HepG2 (cell line): ENCODE measurements around the gene THRSP. TPM values are rescaled to one million over a fixed set of nuclear protein-coding genes. Genes with fewer than 3 reads are reported as not detected.

Source experiments
- DNMT3B ChIP-seq: conservative IDR thresholded peaks from 2 replicates; pipeline ENCODE4 v1.6.1; 2016; ENCODE audit warnings: missing biosample characterization, control low read depth
- FOXK2 ChIP-seq: fragments of 450-650 bp; IDR thresholded peaks from 2 replicates; pipeline ENCODE4 v1.6.1; 2016
- HOXA3 ChIP-seq: sonication (generic); formaldehyde crosslinking; IDR thresholded peaks from 2 replicates; pipeline ENCODE4 v1.5.0; 2020; ENCODE audit warnings: missing genetic modification reagents
- MTA3 ChIP-seq: sonication (generic); formaldehyde crosslinking; IDR thresholded peaks from 2 replicates; pipeline ENCODE4 v1.4.0; 2020; ENCODE audit warnings: missing genetic modification reagents
- NFE2L2 ChIP-seq: fragments of 150-350 bp; IDR thresholded peaks from 2 replicates; pipeline ENCODE4 v1.6.1; 2014; ENCODE audit warnings: low read length
- PCBP1 ChIP-seq: fragments of 200-400 bp; formaldehyde crosslinking; IDR thresholded peaks from 2 replicates; pipeline ENCODE4 v1.6.1; 2017; ENCODE audit warnings: mild to moderate bottlenecking, low read depth, low read length, borderline replicate concordance
- PHF20 ChIP-seq: sonication (generic); formaldehyde crosslinking; IDR thresholded peaks from 2 replicates; pipeline ENCODE4 v1.5.0; 2020; ENCODE audit warnings: mild to moderate bottlenecking, missing genetic modification reagents
- POLR2A ChIP-seq, 2 experiments: IDR thresholded peaks; 2 replicates each; pipeline ENCODE4 v1.6.1; 2011; ENCODE audit warnings: low read depth in 2 of 2, low read length in 2 of 2, mild to moderate bottlenecking in 1 of 2, moderate library complexity in 1 of 2; ENCODE audit not compliant: insufficient read depth in 1 of 2
- SAP130 ChIP-seq: IDR thresholded peaks from 2 replicates; pipeline ENCODE4 v1.6.1; 2016; ENCODE audit warnings: low read depth
- THAP11 ChIP-seq: IDR thresholded peaks from 2 replicates; pipeline ENCODE4 v1.6.1; 2016; ENCODE audit warnings: missing biosample characterization, missing genetic modification reagents
- TOE1 ChIP-seq: sonication (generic); formaldehyde crosslinking; IDR thresholded peaks from 2 replicates; pipeline ENCODE4 v1.4.0; 2020; ENCODE audit warnings: mild to moderate bottlenecking, missing genetic modification reagents
- ZC3H13 ChIP-seq: sonication (generic); formaldehyde crosslinking; IDR thresholded peaks from 2 replicates; pipeline ENCODE4 v1.8.1; 2023; ENCODE audit warnings: mild to moderate bottlenecking, missing genetic modification reagents, moderate library complexity
- ZFP82 ChIP-seq: sonication (generic); formaldehyde crosslinking; IDR thresholded peaks from 2 replicates; pipeline ENCODE4 v1.5.1; 2020; ENCODE audit warnings: mild to moderate bottlenecking, missing genetic modification reagents, borderline replicate concordance
- ZIK1 ChIP-seq: sonication (generic); formaldehyde crosslinking; IDR thresholded peaks from 2 replicates; pipeline ENCODE4 v1.5.0; 2020; ENCODE audit warnings: mild to moderate bottlenecking, low read depth, missing genetic modification reagents, borderline replicate concordance
- ZNF160 ChIP-seq: sonication (generic); formaldehyde crosslinking; IDR thresholded peaks from 2 replicates; pipeline ENCODE4 v1.8.0; 2022; ENCODE audit warnings: mild to moderate bottlenecking, inconsistent platforms, missing genetic modification reagents
- ZNF296 ChIP-seq: sonication (generic); formaldehyde crosslinking; conservative IDR thresholded peaks from 2 replicates; pipeline ENCODE4 v1.5.0; 2020; ENCODE audit warnings: mild to moderate bottlenecking, missing genetic modification reagents
- ZNF503 ChIP-seq: sonication (generic); formaldehyde crosslinking; IDR thresholded peaks from 2 replicates; pipeline ENCODE4 v1.4.0; 2020; ENCODE audit warnings: missing genetic modification reagents
- ZNF557 ChIP-seq: sonication (generic); formaldehyde crosslinking; IDR thresholded peaks from 2 replicates; pipeline ENCODE4 v1.4.0; 2020; ENCODE audit warnings: missing genetic modification reagents
- polyA plus RNA-seq, 8 experiments: library from polyadenylated mRNA; depleted of rRNA in 3 of 8; stranded (reverse) in 7 of 8; unstranded in 1 of 8; fragments of >200 nt; fragmentation: Illumina TruSeq in 4 of 8; extraction: Trizol in 4 of 8; gene quantifications; 2 replicates each; pipeline versions ENCODE4 v1.2.1 to v1.2.3, GENCODE V29; 2011 to 2016; ENCODE audit warnings: low read depth in 4 of 8, missing spikeins in 1 of 8, mixed read lengths in 1 of 8; ENCODE audit not compliant: insufficient read depth in 1 of 8
- total RNA-seq, 5 experiments: library from RNA; depleted of rRNA; stranded (reverse); fragments of >200 nt; fragmentation: Illumina TruSeq; extraction: Trizol; gene quantifications; 2 replicates each; pipeline ENCODE4 v1.2.3, GENCODE V29; 2016; ENCODE audit warnings: low read depth in 1 of 5
- TF ChIP-seq, protein P1 (sequence below): sonication (generic); formaldehyde crosslinking; IDR thresholded peaks from 2 replicates; pipeline ENCODE4 v1.5.0; 2020; ENCODE audit warnings: missing genetic modification reagents
- TF ChIP-seq, protein P2 (sequence below): IDR thresholded peaks from 2 replicates; pipeline ENCODE4 v1.6.1; 2016; ENCODE audit warnings: missing biosample characterization, missing genetic modification reagents, low read depth
- TF ChIP-seq, protein P3 (sequence below): sonication (generic); formaldehyde crosslinking; IDR thresholded peaks from 2 replicates; pipeline ENCODE4 v1.9.0; 2022; ENCODE audit warnings: missing genetic modification reagents, mild to moderate bottlenecking, borderline replicate concordance
- TF ChIP-seq, protein P4 (sequence below): IDR thresholded peaks from 2 replicates; pipeline ENCODE4 v1.4.0; 2020; ENCODE audit warnings: mild to moderate bottlenecking, missing genetic modification reagents

Gene THRSP
- total and polyA plus RNA-seq, 2 of the 13 experiments (the other 11 are each of a cell fraction or from before 2014, with no cell fraction given): 0.13 to 0.58 TPM

- TF ChIP-seq PHF20 (CRISPR knock-in tag) (no peak), DNMT3B (CRISPR knock-in tag) (no peak), POLR2A (IDR thresholded peaks at IDR 0.05; ENCODE audit: insufficient read depth in 1 of 2, low read depth in 2 of 2, low read length in 2 of 2) (0 out of 4 replicates have a peak, but pooled peaks of 1 of the 2 experiments have one; percentile 8), MTA3 (CRISPR knock-in tag) (no peak), FOXK2 (no peak), ZNF296 (CRISPR knock-in tag) (0 out of 2 replicates have a peak, but pooled peaks have one; percentile 38), SAP130 (CRISPR knock-in tag) (peak; percentile 41; the same call in 1 of the 2 replicates), TOE1 (CRISPR knock-in tag) (0 out of 2 replicates have a peak, but pooled peaks have one; percentile 58), PCBP1 (no peak), NFE2L2 (no peak), HOXA3 (CRISPR knock-in tag) (no peak), ZFP82 (CRISPR knock-in tag) (no peak), THAP11 (CRISPR knock-in tag) (peak; percentile 22; the same call in 1 of the 2 replicates), ZIK1 (CRISPR knock-in tag) (0 out of 2 replicates have a peak, but pooled peaks have one; percentile 58), ZNF160 (no peak), ZC3H13 (CRISPR knock-in tag) (no peak), ZNF557 (no peak), ZNF503 (CRISPR knock-in tag) (no peak)
- TF ChIP-seq, protein P1, sequence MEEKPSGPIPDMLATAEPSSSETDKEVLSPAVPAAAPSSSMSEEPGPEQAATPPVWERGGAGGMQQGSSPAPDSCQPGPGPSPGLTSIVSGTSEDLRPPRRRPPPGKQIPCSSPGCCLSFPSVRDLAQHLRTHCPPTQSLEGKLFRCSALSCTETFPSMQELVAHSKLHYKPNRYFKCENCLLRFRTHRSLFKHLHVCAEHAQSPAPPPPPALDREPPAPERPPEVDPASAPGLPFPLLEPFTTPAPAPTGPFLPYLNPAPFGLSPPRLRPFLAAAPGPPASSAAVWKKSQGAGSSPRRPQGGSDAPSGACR (CRISPR knock-in tag): no peak
- TF ChIP-seq, protein P2, sequence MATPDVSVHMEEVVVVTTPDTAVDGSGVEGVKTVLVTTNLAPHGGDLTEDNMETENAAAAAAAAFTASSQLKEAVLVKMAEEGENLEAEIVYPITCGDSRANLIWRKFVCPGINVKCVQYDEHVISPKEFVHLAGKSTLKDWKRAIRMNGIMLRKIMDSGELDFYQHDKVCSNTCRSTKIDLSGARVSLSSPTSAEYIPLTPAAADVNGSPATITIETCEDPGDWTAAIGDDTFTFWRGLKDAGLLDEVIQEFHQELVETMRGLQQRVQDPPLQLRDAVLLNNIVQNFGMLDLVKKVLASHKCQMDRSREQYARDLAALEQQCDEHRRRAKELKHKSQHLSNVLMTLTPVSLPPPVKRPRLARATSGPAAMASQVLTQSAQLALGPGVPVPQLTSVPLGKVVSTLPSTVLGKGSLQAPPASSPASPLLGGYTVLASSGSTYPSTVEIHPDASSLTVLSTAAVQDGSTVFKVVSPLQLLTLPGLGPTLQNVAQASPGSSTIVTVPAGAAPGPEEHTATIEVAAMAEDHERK (CRISPR knock-in tag): no peak
- TF ChIP-seq, protein P3, sequence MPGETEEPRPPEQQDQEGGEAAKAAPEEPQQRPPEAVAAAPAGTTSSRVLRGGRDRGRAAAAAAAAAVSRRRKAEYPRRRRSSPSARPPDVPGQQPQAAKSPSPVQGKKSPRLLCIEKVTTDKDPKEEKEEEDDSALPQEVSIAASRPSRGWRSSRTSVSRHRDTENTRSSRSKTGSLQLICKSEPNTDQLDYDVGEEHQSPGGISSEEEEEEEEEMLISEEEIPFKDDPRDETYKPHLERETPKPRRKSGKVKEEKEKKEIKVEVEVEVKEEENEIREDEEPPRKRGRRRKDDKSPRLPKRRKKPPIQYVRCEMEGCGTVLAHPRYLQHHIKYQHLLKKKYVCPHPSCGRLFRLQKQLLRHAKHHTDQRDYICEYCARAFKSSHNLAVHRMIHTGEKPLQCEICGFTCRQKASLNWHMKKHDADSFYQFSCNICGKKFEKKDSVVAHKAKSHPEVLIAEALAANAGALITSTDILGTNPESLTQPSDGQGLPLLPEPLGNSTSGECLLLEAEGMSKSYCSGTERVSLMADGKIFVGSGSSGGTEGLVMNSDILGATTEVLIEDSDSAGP: no peak
- TF ChIP-seq, protein P4, sequence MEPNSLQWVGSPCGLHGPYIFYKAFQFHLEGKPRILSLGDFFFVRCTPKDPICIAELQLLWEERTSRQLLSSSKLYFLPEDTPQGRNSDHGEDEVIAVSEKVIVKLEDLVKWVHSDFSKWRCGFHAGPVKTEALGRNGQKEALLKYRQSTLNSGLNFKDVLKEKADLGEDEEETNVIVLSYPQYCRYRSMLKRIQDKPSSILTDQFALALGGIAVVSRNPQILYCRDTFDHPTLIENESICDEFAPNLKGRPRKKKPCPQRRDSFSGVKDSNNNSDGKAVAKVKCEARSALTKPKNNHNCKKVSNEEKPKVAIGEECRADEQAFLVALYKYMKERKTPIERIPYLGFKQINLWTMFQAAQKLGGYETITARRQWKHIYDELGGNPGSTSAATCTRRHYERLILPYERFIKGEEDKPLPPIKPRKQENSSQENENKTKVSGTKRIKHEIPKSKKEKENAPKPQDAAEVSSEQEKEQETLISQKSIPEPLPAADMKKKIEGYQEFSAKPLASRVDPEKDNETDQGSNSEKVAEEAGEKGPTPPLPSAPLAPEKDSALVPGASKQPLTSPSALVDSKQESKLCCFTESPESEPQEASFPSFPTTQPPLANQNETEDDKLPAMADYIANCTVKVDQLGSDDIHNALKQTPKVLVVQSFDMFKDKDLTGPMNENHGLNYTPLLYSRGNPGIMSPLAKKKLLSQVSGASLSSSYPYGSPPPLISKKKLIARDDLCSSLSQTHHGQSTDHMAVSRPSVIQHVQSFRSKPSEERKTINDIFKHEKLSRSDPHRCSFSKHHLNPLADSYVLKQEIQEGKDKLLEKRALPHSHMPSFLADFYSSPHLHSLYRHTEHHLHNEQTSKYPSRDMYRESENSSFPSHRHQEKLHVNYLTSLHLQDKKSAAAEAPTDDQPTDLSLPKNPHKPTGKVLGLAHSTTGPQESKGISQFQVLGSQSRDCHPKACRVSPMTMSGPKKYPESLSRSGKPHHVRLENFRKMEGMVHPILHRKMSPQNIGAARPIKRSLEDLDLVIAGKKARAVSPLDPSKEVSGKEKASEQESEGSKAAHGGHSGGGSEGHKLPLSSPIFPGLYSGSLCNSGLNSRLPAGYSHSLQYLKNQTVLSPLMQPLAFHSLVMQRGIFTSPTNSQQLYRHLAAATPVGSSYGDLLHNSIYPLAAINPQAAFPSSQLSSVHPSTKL: peak; percentile 63; the same call in 1 of the 2 replicates
These were observed 24.9 kb upstream of the THRSP start (continued) for GRCh38 chr11:78038697-78039313.
